LNCaP clone FGC (cell line): ENCODE measurements around the gene ZNFX1.

Source experiments
- DNase-seq: peaks from one replicate; pipeline ENCODE4 v3.0.0-alpha.2; 2011; ENCODE audit warnings: low read depth
- H3K4me3 ChIP-seq: 2 replicates; pipeline ENCODE4 v1.5.1; 2011; ENCODE audit warnings: mild to moderate bottlenecking, low read depth, low read length, control low read depth
- TF ChIP-seq, protein P1 (sequence below): IDR thresholded peaks from 2 replicates; pipeline ENCODE4 v1.5.1; 2012; ENCODE audit warnings: mild to moderate bottlenecking; ENCODE audit not compliant: control insufficient read depth, insufficient read depth; ENCODE audit errors: extremely low read depth

ZNFX1 gene

DNA sequence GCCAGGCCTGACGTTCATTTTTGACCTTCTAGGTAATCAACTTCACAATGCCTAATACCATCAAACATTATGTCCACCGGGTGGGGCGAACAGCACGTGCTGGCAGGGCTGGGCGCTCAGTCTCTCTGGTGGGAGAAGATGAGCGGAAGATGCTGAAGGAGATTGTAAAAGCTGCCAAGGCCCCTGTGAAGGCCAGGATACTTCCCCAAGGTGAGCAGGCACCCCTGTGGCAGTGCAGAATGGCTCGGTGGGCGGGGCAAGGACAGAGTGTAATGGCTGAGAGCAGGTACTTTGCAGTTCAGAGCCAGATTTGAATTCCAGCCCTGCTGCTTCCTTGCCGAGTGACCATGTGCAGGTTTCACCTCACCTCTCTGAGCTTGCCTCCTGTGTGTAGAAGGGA, 41.6 kb downstream of the ZNFX1 start:
- H3K4me3 ChIP-seq, result no peak overlapping the region
- no peak for DNase-seq
- TF ChIP-seq, protein P1, sequence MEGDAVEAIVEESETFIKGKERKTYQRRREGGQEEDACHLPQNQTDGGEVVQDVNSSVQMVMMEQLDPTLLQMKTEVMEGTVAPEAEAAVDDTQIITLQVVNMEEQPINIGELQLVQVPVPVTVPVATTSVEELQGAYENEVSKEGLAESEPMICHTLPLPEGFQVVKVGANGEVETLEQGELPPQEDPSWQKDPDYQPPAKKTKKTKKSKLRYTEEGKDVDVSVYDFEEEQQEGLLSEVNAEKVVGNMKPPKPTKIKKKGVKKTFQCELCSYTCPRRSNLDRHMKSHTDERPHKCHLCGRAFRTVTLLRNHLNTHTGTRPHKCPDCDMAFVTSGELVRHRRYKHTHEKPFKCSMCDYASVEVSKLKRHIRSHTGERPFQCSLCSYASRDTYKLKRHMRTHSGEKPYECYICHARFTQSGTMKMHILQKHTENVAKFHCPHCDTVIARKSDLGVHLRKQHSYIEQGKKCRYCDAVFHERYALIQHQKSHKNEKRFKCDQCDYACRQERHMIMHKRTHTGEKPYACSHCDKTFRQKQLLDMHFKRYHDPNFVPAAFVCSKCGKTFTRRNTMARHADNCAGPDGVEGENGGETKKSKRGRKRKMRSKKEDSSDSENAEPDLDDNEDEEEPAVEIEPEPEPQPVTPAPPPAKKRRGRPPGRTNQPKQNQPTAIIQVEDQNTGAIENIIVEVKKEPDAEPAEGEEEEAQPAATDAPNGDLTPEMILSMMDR, result no peak

- no peak for DNase-seq
- no peak overlapping the region for H3K4me3 ChIP-seq
- TF ChIP-seq, protein P1, result no peak
Observed at GRCh38 chr20:49234831-49235230, 43.0 kb downstream of the ZNFX1 start.

- no peak overlapping the region for H3K4me3 ChIP-seq
- DNase-seq, result no peak
- TF ChIP-seq, protein P1, result no peak
Observed at GRCh38 chr20:49233226-49233625, 44.6 kb downstream of the ZNFX1 start.

GRCh38 chr20:49231471-49231870, 46.4 kb downstream of the ZNFX1 start:
- TF ChIP-seq, protein P1, result no peak

GRCh38 chr20:49230561-49231133, 47.2 kb downstream of the ZNFX1 start:
- TF ChIP-seq, protein P1, result no peak
- DNase-seq, result no peak
- no peak overlapping the region for H3K4me3 ChIP-seq

More at GRCh38 chr20:49231471-49231870, 46.4 kb downstream of the ZNFX1 start:
- no peak for DNase-seq
- no peak overlapping the region for H3K4me3 ChIP-seq

DNA sequence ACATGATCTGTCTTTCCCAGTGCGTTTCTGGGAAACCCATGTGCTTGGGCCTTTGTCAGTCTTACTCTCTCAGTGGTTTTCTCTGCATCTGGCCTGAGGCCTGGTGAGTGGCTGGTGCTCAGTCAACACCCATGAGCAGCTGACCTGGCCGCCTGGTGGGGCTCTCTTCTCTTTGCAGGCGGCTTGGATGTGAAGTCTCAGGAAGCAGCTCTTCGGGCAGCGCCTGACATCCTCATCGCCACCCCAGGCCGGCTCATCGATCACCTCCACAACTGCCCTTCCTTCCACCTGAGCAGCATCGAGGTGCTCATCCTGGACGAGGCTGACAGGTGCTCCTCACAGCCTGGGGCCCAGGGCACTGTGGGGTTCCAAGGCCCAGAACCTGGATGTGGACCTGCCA, 47.8 kb downstream of the ZNFX1 start:
- TF ChIP-seq, protein P1, result no peak
- H3K4me3 ChIP-seq, result no peak overlapping the region
- no peak for DNase-seq

- H3K4me3 ChIP-seq, result no peak overlapping the region
- TF ChIP-seq, protein P1, result no peak
- no peak for DNase-seq
Observed at GRCh38 chr20:49229381-49229780, 48.5 kb downstream of the ZNFX1 start.
